ENCODE data around the gene REELD1.

GRCh38 chr4:146265950-146266490 lies 51.7 kb downstream of the REELD1 start:
- no peak for TF ChIP-seq POLR2AphosphoS5 (IDR thresholded peaks at IDR 0.05; ENCODE audit: insufficient read depth in 1 of 2, low read depth in 1 of 2)
- no peak for TF ChIP-seq CTCF (IDR thresholded peaks at IDR 0.05)
- TF ChIP-seq POLR2A (IDR thresholded peaks at IDR 0.05), result no peak

All from vagina (tissue), 2 donors.